NCI-H2171 (cell line): Measurements from ENCODE around the gene CYYR1.
A peak's percentile ranks its signal among the peaks of the same experiment; 100 is the strongest.
"Not testable (repeated sequence)": the region's sequence is repeated elsewhere in the genome, so short reads cannot be mapped to it uniquely, and the experiment has no call there.

Experiments
- DNase-seq: peaks from one replicate; lab custom pipeline; 2025; lab: John Stamatoyannopoulos, UW

The CYYR1 gene

DNA sequence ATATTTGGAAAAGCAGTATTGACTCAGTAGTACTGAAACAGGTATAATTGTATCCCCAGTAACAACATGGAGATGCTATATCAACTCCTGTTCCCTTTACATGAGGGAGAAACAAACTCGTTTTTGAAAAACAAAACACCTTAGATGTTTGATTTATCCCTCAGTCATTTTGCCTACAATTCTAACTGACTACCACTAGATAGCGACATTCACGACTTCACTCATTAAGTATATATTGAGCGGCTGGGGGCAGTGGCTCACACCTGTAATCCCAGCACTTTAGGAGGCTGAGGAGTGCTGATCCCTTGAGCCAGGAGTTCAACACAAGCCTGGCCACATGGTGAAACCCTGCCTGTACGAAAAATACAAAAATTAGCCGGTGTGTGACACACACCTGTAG lies 83.3 kb downstream of the CYYR1 start:
- DNase-seq: no peak

DNA sequence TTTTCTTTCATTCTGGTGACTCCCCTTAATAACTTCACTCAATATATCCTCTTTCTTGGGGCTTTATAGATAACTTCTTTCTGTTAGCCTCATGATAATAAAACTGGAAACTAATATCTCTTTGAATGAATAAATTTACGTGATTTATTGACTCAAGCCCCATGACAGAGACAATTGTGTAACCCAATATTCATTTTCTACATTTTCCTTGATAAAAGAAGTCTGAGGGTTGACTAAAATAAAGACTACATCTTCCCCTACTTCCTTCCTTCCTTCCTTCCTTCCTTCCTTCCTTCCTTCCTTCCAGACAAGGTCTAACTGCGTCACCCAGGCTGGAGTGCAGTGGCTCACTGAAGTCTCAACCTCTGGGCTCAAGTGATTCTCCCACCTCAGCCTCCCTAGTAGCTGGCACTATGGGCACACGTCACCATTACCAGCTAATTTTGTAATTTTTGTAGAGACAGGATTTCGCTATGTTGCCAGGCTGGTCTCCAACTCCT lies 85.1 kb downstream of the CYYR1 start:
- no peak for DNase-seq

DNA sequence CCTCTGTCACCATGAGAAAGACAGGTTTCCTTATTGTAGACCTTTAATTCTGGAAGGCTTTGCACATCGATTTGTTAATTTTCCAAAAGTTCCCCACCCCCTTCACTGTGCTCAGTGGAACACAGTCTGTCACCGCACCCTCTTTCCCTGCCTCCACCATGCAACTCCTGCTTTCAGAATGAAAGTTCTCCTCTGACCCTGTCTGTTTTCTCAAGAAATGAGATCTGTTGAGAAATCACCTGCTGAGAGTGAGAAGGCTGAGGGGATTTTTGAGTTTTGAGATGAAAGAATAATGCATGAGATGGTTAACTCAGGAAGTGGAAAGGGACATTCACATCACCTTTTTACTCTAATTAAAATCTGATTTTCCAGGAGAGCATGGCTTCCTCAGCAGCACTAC lies 99.6 kb downstream of the CYYR1 start:
- no peak for DNase-seq

DNA sequence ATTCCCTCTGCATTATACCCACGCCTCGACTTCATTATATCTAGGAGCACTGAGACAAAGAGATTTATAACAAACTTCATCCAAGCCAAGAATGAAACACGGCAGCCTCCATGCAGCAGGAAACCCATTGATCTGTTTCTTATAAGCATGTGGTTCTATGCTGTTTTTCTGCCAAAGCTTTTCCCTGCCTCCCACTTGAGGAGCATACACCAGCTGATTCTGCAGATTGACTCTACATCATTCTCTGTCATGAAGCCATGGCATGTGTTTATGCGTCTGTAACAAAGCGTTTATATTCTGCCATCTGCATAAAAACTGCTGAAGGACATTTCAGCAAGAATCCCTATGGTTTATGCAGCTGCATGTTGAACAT lies 102.0 kb downstream of the CYYR1 start:
- no peak for DNase-seq

DNA sequence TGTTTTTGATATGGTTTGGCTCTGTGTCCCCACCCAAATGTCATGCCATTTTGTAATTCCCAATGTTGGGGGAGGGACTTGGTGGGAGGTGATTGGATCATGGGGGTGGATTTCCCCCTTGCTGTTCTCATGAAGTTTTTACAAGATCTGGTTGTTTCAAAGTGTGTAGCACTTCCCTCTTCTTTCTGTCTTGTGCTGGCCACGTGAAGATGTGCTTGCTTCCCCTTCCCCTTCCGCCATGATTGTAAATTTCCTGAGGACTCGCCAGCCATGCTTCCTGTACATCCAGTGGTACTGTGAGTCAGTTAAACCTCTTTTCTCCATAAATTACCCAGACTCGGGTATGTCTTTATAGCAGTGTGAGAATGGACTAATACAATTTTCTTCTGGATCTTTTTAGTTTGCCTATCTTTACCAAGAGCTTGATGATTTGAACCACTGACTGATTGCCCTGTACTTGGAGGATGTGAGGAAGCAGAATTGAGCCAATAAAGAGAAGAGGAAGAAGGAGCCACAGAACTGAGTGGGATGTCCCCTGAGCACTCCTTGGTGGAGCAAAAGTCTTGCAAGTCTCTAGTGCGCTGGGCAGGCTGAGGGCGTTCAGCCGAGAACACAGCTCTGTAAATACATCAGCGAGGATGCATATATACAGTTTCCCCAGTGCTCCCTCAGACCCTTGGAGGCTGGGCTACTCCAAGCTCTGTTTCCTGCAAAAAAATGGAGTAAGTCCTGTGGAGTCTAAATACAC lies 102.6 kb downstream of the CYYR1 start:
- DNase-seq: no peak

DNA sequence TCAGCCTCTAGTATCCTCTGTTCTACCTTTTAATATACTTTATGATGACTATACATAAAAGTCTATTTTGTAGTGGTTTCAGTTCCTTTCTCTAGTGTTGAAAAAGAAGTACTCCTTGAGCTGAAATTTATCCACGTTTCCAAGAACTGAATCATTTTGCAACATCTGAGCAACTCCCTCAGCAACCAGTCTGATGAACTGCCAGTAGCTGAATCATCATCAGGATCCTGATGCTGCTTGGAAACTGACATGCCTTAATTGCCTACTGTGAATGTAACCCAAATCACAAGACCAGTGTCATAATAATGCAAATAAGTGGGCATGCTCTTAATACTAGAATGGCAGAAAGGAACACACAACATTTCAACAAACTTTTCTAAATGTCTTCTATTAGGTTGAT lies 103.3 kb downstream of the CYYR1 start:
- DNase-seq: no peak

DNA sequence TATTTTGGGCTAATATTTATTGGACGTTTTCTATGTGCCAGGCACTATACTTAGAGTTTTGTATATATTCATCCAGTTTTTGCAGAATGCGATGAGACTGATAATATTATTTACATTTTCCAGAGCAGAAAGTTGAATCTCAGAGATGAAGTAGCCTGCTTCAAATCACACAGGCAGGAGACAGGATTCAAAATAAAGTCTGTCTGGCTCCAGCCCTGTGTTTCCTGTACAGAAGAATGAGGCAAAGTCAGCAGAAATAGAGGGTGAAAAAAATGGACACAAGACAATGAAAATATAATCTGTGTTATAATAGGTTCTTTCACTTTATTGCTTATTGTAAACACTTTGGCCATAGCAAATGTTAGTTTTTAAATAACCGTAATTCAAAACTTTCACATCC lies 107.2 kb downstream of the CYYR1 start:
- no peak for DNase-seq

DNA sequence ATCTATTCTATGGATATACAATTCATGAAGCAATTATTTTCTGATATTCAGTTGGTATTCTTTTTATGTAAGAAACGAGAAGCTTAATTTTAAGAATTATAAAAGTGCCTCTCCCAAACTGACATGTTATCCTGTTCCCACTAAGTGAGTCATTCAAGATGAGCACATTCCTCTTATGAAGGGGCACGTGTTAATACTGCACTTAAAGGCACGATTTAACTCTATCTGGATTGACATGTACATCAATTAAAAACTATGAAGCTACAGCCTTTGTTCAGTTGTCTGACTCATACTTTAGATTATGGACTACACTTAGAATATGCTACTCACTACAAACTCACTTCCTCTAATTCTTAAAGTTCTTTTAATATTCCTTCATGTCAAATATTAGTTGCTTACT lies 111.6 kb downstream of the CYYR1 start:
- DNase-seq: no peak

DNA sequence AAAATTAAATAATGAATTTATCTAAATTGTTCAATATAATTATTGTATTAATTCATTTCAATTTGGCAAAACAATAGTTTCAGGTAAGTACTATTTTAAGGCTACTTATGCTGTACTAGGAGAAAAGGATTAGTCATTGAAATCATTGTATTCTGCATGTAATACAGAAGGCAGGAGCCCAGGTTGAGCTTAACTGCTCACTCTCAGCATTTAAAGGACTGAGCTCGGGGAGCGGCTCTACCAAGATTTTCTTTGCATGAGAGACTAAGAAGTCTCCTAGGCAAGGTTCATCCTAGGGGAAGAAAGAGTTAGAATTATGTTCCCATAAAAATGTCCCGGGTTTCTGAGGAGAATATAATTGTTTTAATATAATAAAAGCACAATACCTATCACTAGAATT lies 112.5 kb downstream of the CYYR1 start:
- no peak for DNase-seq

DNA sequence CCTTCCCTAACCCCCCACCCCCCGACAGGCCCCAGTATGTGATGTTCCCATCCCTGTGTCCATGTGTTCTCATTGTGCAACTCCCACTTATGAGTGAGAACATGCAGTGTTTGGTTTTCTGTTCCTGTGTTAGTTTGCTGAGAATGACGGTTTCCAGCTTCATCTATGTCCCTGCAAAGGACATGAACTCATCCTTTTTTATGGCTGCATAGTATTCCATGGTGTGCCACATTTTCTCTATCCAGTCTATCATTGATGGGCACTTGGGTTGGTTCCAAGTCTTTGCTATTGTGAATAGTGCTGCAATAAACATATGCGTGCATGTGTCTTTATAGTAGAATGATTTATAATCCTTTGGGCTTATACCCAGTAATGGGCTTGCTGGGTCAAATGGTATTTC lies 114.2 kb downstream of the CYYR1 start:
- not testable (repeated sequence) for DNase-seq

DNA sequence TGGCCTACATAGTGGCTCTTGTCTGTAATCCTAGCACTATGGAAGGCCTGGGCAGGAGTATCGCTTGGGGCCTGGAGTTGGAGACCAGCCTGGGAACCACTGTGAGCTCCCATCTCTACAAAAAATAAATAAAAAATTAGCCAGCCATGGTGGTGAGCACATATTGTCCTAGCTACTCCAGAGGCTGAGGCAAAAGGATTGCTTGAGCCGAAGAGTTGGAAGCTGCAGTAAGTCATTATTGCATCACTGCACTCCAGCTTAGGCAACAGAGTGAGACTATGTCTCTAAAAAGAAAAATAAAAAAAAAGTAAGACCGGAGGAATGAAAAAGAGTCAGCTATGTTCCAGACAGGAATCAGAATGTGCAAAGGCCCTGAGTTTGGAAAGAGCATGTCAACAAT lies 115.3 kb downstream of the CYYR1 start:
- DNase-seq: no peak

DNA sequence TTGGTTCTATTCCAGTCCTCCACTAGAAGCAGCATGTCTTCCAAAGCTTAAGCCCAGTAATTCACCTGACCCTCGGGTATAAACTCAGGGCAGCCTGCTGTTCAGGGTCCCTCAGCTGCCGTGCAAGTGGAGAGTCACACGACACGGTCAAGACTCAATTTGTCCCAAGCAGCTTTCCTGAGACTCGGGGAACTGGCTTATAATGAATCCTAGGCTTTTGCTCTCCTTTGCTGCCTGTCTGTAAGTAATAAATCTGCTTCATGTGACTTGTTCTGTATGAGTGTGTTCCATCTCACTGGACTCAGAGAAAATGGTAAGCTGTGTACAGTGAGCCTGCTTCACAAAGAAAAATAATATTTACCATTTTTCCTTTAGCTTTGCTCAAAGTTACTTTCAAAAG lies 119.8 kb downstream of the CYYR1 start:
- no peak for DNase-seq

DNA sequence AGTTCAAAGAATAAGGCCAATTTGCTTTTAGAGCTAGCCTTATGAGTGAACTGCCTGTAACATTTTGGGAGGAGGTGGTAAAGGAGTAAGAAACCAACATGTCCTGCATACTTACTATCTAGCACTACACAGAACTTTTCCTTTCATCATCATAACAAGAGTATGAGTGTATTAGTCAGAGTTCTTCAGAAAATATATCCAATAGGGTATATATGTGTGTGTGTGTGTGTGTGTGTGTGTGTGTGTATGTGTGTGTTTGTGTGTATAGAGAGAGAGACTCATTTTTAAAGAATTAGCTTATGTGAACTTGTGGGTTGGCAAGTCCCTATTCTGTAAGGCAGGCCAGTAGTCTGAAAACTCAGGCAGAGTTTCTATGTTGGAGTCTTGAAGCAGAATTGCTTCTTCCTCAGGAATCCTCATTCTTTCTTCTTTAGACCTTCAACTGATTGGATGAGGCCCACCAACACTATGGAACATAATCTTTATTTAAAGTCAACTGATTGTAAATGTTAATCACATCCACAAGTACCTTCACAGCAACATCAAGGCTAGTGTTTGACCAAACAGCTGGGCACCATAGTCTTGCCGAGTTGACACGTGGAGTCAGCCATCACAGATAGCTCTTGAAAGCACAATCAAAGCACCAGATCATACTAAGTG lies 121.9 kb downstream of the CYYR1 start:
- no peak for DNase-seq

DNA sequence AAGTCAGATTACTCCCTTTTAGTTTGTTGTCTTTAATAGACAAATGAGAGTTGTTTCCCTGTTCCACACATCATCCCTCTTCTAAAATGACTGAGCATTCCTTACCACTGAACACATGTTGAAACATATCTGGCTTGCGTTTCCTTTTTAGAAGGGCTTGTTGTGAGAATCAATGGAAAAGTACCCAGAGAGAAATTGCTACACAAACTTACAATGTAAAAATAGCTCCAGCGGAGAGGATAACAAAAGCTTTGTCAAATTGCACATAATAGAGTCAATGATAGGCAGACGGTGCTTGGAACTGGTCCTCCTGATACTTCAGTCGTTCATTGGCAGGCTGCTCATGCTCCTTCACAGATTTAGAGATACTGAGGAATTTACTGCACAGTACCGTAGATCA lies 123.9 kb downstream of the CYYR1 start:
- DNase-seq: no peak

DNA sequence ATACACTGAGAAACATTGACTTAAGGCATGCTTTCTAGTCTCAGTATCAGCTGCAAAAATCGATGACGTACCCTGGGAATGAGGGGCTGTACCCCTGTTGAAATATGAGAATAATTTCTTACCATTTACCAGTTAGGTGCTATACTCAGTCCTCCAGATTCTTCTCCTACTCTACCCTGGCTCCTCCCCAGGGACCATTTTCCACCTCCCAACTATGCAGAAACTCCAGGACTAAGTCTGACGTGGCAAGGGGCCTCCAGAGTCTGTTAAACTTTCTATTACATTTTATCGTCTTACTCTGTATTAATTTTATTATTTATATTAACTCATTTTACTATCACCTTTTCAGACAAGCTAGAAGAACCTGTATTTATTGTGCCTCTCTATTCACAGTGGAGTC lies 124.3 kb downstream of the CYYR1 start:
- DNase-seq: no peak

DNA sequence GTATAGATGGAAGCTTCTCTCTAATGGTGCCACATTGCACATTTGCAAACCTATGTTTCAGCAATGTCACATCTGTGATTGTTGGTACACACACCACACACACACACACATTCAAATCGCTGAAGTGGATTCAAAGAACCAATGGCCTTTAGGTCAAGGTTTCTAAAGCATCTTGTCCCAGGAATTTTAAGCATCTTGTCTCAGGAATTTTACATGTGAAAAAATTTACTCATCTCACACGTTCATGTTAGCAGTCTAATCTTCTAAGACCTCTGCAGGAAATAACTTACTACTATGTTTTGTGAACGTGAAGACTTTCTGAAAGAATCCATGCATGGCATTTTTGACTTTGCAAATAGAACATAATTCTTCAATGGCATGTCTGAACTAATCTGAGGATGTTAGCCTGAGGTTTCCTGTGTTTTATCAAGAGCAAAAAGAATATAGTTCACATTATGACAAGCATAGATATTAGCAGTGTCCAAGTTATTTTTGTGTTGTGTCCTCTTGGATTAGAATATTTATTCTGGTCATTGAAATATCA lies 125.1 kb downstream of the CYYR1 start:
- no peak for DNase-seq

DNA sequence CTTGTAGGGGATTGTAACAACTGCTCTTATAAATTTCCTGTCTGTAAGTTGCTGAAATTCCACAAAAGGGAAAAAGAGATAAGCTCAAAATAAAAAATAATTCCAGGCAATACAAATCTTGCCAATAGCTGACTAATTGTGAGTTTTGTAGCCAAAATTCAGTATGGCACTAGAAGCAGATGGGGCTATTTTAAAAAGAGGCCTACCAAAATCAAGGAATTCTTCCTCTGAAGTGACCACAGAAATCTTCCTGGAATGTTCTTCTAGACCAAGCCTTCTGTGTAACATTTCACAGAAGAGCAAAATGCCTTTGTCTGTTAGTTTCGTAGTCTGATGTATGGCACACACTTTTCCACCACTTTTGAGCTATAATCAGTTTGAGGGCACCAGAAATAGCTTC lies 127.6 kb downstream of the CYYR1 start:
- DNase-seq: no peak

DNA sequence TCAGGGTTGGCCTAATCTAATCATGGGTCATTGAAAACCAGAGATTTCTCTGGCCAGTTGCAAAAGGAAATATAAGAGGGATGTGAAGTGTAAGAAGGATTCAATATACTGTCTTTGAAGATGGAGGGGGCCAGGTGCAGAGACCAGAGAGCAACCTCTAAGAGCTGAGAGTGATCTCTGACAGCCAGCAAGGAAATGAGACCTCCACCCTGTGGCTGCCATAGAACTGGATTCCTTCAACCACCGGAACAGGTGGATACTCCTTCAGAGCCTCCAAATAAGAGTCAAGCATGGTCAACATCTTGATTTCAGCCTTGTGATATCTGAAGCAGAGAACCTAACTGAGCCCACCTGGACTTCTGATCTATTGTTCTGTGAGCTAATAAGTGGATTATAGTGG lies 128.4 kb downstream of the CYYR1 start:
- no peak for DNase-seq

DNA sequence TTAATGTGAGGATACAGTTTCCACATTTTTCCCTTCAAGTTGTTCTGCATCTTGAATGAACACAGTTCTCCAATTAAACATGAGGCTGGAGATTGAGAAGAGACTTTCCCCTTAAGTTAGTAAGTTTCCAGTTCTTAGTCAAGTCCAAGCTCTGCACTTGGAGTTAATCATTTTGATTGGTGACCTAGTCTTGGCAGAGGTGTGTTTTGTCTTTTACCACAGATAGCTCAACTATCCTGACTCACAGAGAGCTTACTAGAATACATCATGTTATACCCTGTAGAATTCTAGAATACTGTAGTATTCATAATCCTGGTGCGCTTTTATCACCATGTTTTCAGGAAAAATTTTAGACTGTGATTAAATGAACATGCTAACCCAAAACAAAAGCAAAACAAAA lies 129.2 kb downstream of the CYYR1 start:
- DNase-seq: no peak

DNA sequence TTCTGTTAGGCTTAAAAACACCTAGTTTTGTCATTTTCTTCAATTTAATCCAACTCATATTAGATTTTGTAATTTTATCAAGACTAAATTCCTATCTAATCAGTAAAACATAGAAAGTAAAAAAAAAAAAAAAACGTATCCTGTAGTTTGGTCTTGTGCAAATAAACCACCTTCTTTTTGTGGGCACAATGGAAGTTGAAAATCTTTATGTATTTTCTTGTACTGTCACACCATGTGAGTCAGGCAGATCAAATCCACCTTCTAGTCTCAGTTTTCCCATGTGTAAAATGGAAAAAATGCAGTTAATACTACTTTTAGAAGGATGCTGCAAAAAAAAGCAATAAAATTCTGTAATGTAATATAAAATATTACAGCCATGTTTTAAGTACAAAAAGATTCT lies 129.8 kb downstream of the CYYR1 start:
- no peak for DNase-seq

DNA sequence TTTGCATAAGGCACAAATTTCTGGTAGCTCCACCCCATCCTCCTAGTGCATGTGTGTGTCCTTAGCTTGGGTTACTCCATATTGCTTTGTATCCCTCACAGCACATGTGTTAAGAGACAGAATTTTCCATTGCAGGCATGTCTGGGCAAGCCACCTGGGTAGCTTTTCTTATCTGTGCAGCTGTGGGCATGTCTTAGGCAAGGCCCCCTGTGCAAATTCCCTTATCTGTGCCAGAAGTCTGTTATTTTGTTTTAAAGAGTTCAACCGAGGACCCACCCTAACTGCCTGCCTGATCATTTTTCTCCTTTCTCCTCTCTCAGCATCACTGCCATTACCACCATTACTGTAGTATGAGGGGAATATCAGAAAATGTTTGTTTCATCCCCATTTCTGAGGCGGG lies 131.9 kb downstream of the CYYR1 start:
- DNase-seq: peak; percentile 11

DNA sequence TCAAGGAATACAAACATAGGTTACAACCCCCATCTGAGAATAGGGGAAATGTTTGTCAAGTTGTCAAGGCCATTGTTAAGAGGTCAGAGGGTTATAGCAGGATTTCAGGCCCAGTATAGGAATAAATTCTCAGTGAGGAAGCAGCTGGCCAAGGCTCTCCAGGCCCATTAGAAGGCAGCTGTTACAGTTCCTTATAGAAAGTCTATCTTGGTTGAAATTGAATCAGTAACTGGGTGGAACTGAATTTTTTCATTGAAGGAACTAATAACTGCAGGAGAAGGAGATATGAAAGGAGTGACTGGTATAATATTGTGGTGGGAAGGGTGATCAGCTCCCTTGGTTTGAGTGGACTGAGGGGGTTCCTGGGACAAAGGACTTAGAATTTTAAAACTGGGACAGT lies 134.1 kb downstream of the CYYR1 start:
- no peak for DNase-seq

DNA sequence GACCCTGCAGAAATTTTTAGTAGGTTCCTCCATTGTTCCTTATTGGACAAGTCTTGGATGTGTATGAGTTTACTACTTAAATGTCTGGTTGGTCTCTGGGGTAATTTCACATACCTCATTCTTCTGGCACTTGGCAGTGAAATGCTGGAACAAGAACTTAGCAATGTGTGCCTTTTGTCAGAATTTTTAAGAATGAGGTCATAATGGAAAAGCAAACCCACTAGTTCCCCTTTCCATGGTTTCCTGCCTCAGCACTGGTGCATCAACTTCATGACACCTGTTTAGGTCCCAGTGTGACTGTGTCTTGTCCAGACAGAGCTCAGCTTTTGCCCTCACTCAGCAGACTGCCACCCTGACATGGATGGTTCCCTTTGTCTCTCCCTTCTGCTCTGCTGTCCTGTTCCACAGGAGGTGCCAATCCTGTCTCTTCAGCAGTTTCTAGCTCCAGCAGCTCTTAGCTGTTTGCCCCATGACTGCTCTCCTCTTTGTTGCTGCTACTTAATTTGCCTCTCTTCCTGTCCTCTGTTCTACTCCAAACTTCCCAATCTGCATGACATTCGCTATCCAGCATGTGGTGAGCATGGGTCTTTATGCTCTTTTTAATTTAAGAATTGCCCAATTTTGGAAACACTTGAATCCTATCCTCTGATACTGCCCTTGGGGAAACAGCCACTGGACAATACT lies 135.6 kb downstream of the CYYR1 start:
- no peak for DNase-seq
